Cardiac septum (tissue), 1 donor: ENCODE measurements around the gene VPS33A. TPM values are rescaled to one million over a fixed set of nuclear protein-coding genes. Genes with fewer than 3 reads are reported as not detected.
A peak's percentile ranks its signal among the peaks of the same experiment; 100 is the strongest.

ENCODE experiments used
- DNase-seq: peaks from one replicate; pipeline ENCODE4 v3.0.0-alpha.2; 2020; ENCODE audit warnings: low spot score
- intact Hi-C: fragments of 100-400 bp; cut with DNase I; formaldehyde crosslinking; loops from one replicate; pipeline ENCODE4 v1.14.0; 2022
- long read RNA-seq: library from polyadenylated mRNA; unstranded; transcript quantifications from one replicate; pipeline ENCODE4 v2.0.0, GENCODE V29; 2021
- total RNA-seq: library from RNA; stranded (reverse); fragmentation: NEBNext Ultra II Directional; extraction: Animal tissue kit (Norgen Biotek cat#: 25700); gene quantifications from one replicate; pipeline ENCODE4 v1.2.1, GENCODE V29; 2021
- donor health status: DM: no; HTN: no; CAD: no.

Gene VPS33A
- 9.2 TPM for total RNA-seq
- long read RNA-seq, full-length matches to known transcripts = 23 of 30 reads
- long read RNA-seq, partial matches to known transcripts = 6 of 30 reads
- long read RNA-seq, other reads (novel, unspliced or antisense) = 1 of 30 reads

- intact Hi-C loops = loop anchor here (5.0 kb wide), 1 partner anchor 39 kb away; the partner anchor contains the start of gene DIABLO
- DNase-seq = peak; percentile 96
Observed at GRCh38 chr12:122266230-122266901, at the start of gene VPS33A. VPS33A (minus strand) TSS chr12:122266494; CDS start chr12:122266408, 86 bp downstream.

- intact Hi-C loops = no loop called here
- no peak for DNase-seq
Observed at GRCh38 chr12:122312926-122313325, 46.6 kb upstream of the VPS33A start.

GRCh38 chr12:122311696-122312095 is 45.4 kb upstream of the VPS33A start:
- no peak for DNase-seq
- intact Hi-C loops = no loop called here

- no peak for DNase-seq
- intact Hi-C loops = no loop called here
Observed at GRCh38 chr12:122310626-122311333, 44.5 kb upstream of the VPS33A start.

GRCh38 chr12:122309564-122310121 is 43.3 kb upstream of the VPS33A start:
- intact Hi-C loops = no loop called here
- DNase-seq = no peak

- no peak for DNase-seq
- intact Hi-C loops = no loop called here
Observed at GRCh38 chr12:122308811-122309210, 42.5 kb upstream of the VPS33A start.

- intact Hi-C loops = no loop called here
- no peak for DNase-seq
Observed at GRCh38 chr12:122306407-122306806, 40.1 kb upstream of the VPS33A start.

GRCh38 chr12:122304924-122305323 is 38.6 kb upstream of the VPS33A start:
- intact Hi-C loops = no loop called here
- no peak for DNase-seq

- DNase-seq = no peak
- intact Hi-C loops = no loop called here
Observed at GRCh38 chr12:122303068-122303467, 36.8 kb upstream of the VPS33A start.

GRCh38 chr12:122298071-122298748 is 31.9 kb upstream of the VPS33A start:
- intact Hi-C loops = no loop called here
- no peak for DNase-seq

GRCh38 chr12:122297494-122297893 is 31.2 kb upstream of the VPS33A start:
- DNase-seq = no peak
- intact Hi-C loops = no loop called here

GRCh38 chr12:122295877-122296276 is 29.6 kb upstream of the VPS33A start:
- intact Hi-C loops = no loop called here
- no peak for DNase-seq

GRCh38 chr12:122293081-122293480 is 26.8 kb upstream of the VPS33A start:
- intact Hi-C loops = no loop called here
- no peak for DNase-seq

GRCh38 chr12:122291431-122291830 is 25.1 kb upstream of the VPS33A start:
- no peak for DNase-seq
- intact Hi-C loops = no loop called here

- no peak for DNase-seq
- intact Hi-C loops = no loop called here
Observed at GRCh38 chr12:122283680-122284079, 17.4 kb upstream of the VPS33A start.

GRCh38 chr12:122282061-122282460 is 15.8 kb upstream of the VPS33A start:
- intact Hi-C loops = no loop called here

GRCh38 chr12:122276242-122276641 is 9.9 kb upstream of the VPS33A start:
- intact Hi-C loops = no loop called here
- no peak for DNase-seq

More at GRCh38 chr12:122282061-122282460, 15.8 kb upstream of the VPS33A start:
- no peak for DNase-seq

GRCh38 chr12:122275459-122275858 is 9.2 kb upstream of the VPS33A start:
- intact Hi-C loops = no loop called here
- no peak for DNase-seq

- DNase-seq = peak; percentile 77
- intact Hi-C loops = loop anchor here (5.0 kb wide), 1 partner anchor 39 kb away; the partner anchor contains the start of gene DIABLO
Observed at GRCh38 chr12:122265886-122266229, 436 bp downstream of the VPS33A start.

- intact Hi-C loops = loop anchor here (5.0 kb wide), 1 partner anchor 38 kb away; the partner anchor contains the start of gene DIABLO
- no peak for DNase-seq
Observed at GRCh38 chr12:122265476-122265875, 818 bp downstream of the VPS33A start.
